Adrenal gland (tissue), 5 donors: ENCODE data around the gene ENOX1.

Source experiments
- CTCF ChIP-seq, 6 experiments: fragments of 450-650 bp in 4 of 6; fragments of 200-600 bp in 2 of 6; sonication (generic) in 1 of 6; IDR thresholded peaks; 1 replicate in 5 of 6; 2 replicates in 1 of 6; pipeline versions ENCODE4 v1.5.1 to v1.8.0; 2016 to 2021; ENCODE audit warnings: antibody characterized with exemption in 6 of 6, mild to moderate bottlenecking in 2 of 6, moderate library complexity in 1 of 6
- POLR2A ChIP-seq, 2 donors: fragments of 450-650 bp; IDR thresholded peaks; one replicate each; pipeline ENCODE4 v1.6.1; 2017; ENCODE audit warnings: antibody characterized with exemption in 2 of 2, mild to moderate bottlenecking in 2 of 2, moderate library complexity in 1 of 2
- donor health status: DM: no; HTN: no; CAD: no.

DNA sequence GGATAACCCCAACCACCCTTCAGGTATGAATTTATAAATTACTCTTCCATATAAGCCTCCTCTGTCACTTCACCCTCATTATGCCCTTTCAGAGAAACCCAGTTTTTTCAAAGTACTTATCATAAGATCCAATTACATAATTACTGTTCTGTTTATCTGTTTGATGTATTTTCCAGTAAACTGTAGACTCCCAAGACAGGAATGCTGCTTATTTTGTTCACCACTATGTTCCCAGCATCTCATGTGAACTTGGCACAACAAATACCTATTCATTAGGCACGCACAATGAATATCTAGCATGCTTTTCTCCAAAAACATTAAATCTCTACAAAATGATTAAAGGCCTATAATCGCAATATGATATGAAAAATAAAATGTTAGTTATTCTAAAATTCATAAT lies 13.2 kb downstream of the ENOX1 start:
- TF ChIP-seq CTCF (IDR thresholded peaks at IDR 0.05) = no peak
- TF ChIP-seq POLR2A (IDR thresholded peaks at IDR 0.05) = no peak
